Thymus (tissue), 11 donors: Measurements from ENCODE around the gene PRDM16. TPM values are rescaled to one million over a fixed set of nuclear protein-coding genes. Genes with fewer than 3 reads are reported as not detected.

Source experiments
- DNase-seq, 9 donors: peaks; one replicate each; pipeline ENCODE4 v3.0.0-alpha.2; 2013; ENCODE audit warnings: low spot score in 9 of 9, low read depth in 6 of 9, missing footprints in 1 of 9
- H3K27ac ChIP-seq, 2 donors: one replicate each; pipeline ENCODE4 v1.5.1; 2013; ENCODE audit warnings: control low read depth in 1 of 2, low read depth in 1 of 2, low read length in 1 of 2, mild to moderate bottlenecking in 1 of 2, moderate library complexity in 1 of 2
- H3K27me3 ChIP-seq, 2 donors: one replicate each; pipeline ENCODE4 v1.5.1; 2013; ENCODE audit warnings: low read length in 1 of 2; ENCODE audit not compliant: control insufficient read depth in 2 of 2, insufficient read depth in 1 of 2
- H3K36me3 ChIP-seq, 2 donors: one replicate each; pipeline ENCODE4 v1.5.1; 2013; ENCODE audit warnings: low read length in 1 of 2, mild to moderate bottlenecking in 1 of 2, moderate library complexity in 1 of 2; ENCODE audit not compliant: control insufficient read depth in 2 of 2, insufficient read depth in 2 of 2
- H3K4me1 ChIP-seq, 2 donors: one replicate each; pipeline ENCODE4 v1.5.1; 2013; ENCODE audit warnings: low read length in 2 of 2; ENCODE audit not compliant: control insufficient read depth in 2 of 2, insufficient read depth in 2 of 2
- H3K4me3 ChIP-seq, 2 donors: one replicate each; pipeline ENCODE4 v1.5.1; 2013; ENCODE audit warnings: low read length in 2 of 2, control low read depth in 1 of 2, mild to moderate bottlenecking in 1 of 2
- H3K9me3 ChIP-seq, 2 donors: one replicate each; pipeline ENCODE4 v1.5.1; 2013; ENCODE audit warnings: low read length in 1 of 2, mild to moderate bottlenecking in 1 of 2; ENCODE audit not compliant: control insufficient read depth in 2 of 2, insufficient read depth in 1 of 2
- WGBS: extraction: QIAGEN DNeasy Blood & Tissue Kit; methylation state at CpG from one replicate; pipeline ENCODE4 v1.1.7; 2013; 5-methylcytosine and 5-hydroxymethylcytosine counted together
- polyA plus RNA-seq: library from polyadenylated mRNA; stranded (reverse); fragments of 200-250 nt; gene quantifications from one replicate; pipeline ENCODE4 v1.2.3, GENCODE V29; 2013
- total RNA-seq: library from RNA; stranded (reverse); fragments of 120-200 nt; gene quantifications from one replicate; pipeline ENCODE4 v1.2.4, GENCODE V29; 2013
- donor health status: healthy.

The PRDM16 gene
- total and polyA plus RNA-seq, 2 donors = 0.09 to 0.55 TPM

GRCh38 chr1:3453891-3454810 lies 385.1 kb downstream of the PRDM16 start, which contains the start of gene ARHGEF16:
Gene ARHGEF16 (plus strand): TSS chr1:3454665. CDS start chr1:3463085, 8,420 bp downstream.
- peak within 1 kb of the TSS in 1 of 2 donors; percentile 57 for H3K4me3 ChIP-seq
- H3K27ac ChIP-seq = no peak within 1 kb of the TSS
- peaks cover 0 to 20% of the 10 kb centered on the region in 2 donors for H3K4me1 ChIP-seq
- WGBS = 7% methylated on average over 83 of the region's 84 CpGs
- peaks cover 8 to 48% of the 10 kb centered on the region in 2 donors for H3K27me3 ChIP-seq
- no peaks in the 10 kb centered on the region for H3K36me3 ChIP-seq
- peak in 1 of 9 donors; percentile 29 for DNase-seq
- H3K9me3 ChIP-seq = no peaks in the 10 kb centered on the region

- H3K27me3 ChIP-seq = peaks cover 8 to 48% of the 10 kb centered on the region in 2 donors
- H3K36me3 ChIP-seq = no peaks in the 10 kb centered on the region
- peak in 5 of 9 donors; percentile 32 to 60 (median 43) for DNase-seq
- no peak overlapping the region for H3K27ac ChIP-seq
- H3K9me3 ChIP-seq = no peaks in the 10 kb centered on the region
- WGBS = 16% methylated on average over 46 of the region's 46 CpGs
- peak overlapping the region in 1 of 2 donors; percentile 57 for H3K4me3 ChIP-seq
- peaks cover 0 to 20% of the 10 kb centered on the region in 2 donors for H3K4me1 ChIP-seq
Observed at GRCh38 chr1:3454811-3455618, 386.0 kb downstream of the PRDM16 start.

GRCh38 chr1:3455670-3456448 lies 386.9 kb downstream of the PRDM16 start:
- Histone ChIP-seq H3K27me3 (peaks cover 8 to 48% of the 10 kb centered on the region in 2 donors), H3K4me1 (peaks cover 0 to 20% of the 10 kb centered on the region in 2 donors), H3K27ac (no peak overlapping the region), H3K4me3 (no peak overlapping the region), H3K9me3 (no peaks in the 10 kb centered on the region), H3K36me3 (no peaks in the 10 kb centered on the region)
- DNase-seq = no peak
- WGBS = 97% methylated on average over 18 of the region's 18 CpGs

- no peak for DNase-seq
- Histone ChIP-seq H3K36me3 (no peaks in the 10 kb centered on the region), H3K4me1 (peaks cover 0 to 20% of the 10 kb centered on the region in 2 donors), H3K4me3 (no peak overlapping the region), H3K27ac (no peak overlapping the region), H3K9me3 (no peaks in the 10 kb centered on the region), H3K27me3 (peaks cover 8 to 45% of the 10 kb centered on the region in 2 donors)
- WGBS = 95% methylated on average over 12 of the region's 12 CpGs
Observed at GRCh38 chr1:3456449-3456963, 387.5 kb downstream of the PRDM16 start.

- Histone ChIP-seq H3K4me3 (no peak overlapping the region), H3K27me3 (peaks cover 8 to 42% of the 10 kb centered on the region in 2 donors), H3K36me3 (no peaks in the 10 kb centered on the region), H3K27ac (no peak overlapping the region), H3K9me3 (no peaks in the 10 kb centered on the region), H3K4me1 (peaks cover 0 to 20% of the 10 kb centered on the region in 2 donors)
- DNase-seq = no peak
- WGBS = 93% methylated on average over 29 of the region's 29 CpGs
Observed at GRCh38 chr1:3456964-3457909, 388.2 kb downstream of the PRDM16 start.

- H3K27ac ChIP-seq = no peak overlapping the region
- WGBS = 43% methylated on average over 18 of the region's 18 CpGs
- peaks cover 0 to 20% of the 10 kb centered on the region in 2 donors for H3K4me1 ChIP-seq
Observed at GRCh38 chr1:3457910-3458883, 389.2 kb downstream of the PRDM16 start.

More at GRCh38 chr1:3457910-3458883, 389.2 kb downstream of the PRDM16 start:
- no peak for DNase-seq
- Histone ChIP-seq H3K9me3 (no peaks in the 10 kb centered on the region), H3K27me3 (peaks cover 8 to 33% of the 10 kb centered on the region in 2 donors), H3K36me3 (no peaks in the 10 kb centered on the region), H3K4me3 (no peak overlapping the region)
